Motor neuron (in vitro differentiated cells): ENCODE results near the gene HMG20A. TPM values are rescaled to one million over a fixed set of nuclear protein-coding genes. Genes with fewer than 3 reads are reported as not detected.

Experiments used
- ATAC-seq, 8 experiments: fragments of 200-7000 bp; cut with Tn5 transposase; replicated peaks in 6 of 8; 2 replicates each; pipeline ENCODE4 v1.8.0; 2021; ENCODE audit warnings: mild to moderate bottlenecking in 8 of 8, moderate library complexity in 8 of 8
- H3K27ac ChIP-seq, 2 donors: fragments of 250-450 bp; sonication (Bioruptor Pico); 2 replicates each; pipeline ENCODE4 v1.9.0; 2021; ENCODE audit warnings: antibody characterized with exemption in 2 of 2, mild to moderate bottlenecking in 2 of 2, moderate library complexity in 1 of 2
- H3K4me1 ChIP-seq, 2 donors: fragments of 250-450 bp; sonication (Bioruptor Pico); replicated peaks in 1 of 2; 2 replicates each; pipeline ENCODE4 v1.6.1; 2021; ENCODE audit warnings: antibody characterized with exemption in 2 of 2, mild to moderate bottlenecking in 2 of 2, moderate library complexity in 1 of 2
- H3K4me3 ChIP-seq, 5 donors: fragments of 250-450 bp; sonication (Bioruptor Pico); 2 replicates each; pipeline ENCODE4 v1.9.0; 2021; ENCODE audit warnings: antibody characterized with exemption in 5 of 5, mild to moderate bottlenecking in 5 of 5, moderate library complexity in 4 of 5
- WGBS, 10 experiments: fragments of 450-650 bp; shearing (Covaris generic); methylation state at CpG; one replicate each; pipeline ENCODE4 v1.0.0; 2022; 5-methylcytosine and 5-hydroxymethylcytosine counted together
- in situ Hi-C, 9 experiments: fragments of 400-800 bp; cut with MboI; loops; one replicate each; pipeline ENCODE4 v1.15.0; 2021; ENCODE audit warnings: low sequenced_read_pairs in 9 of 9, low pct_unique_long_range_greater_than_20kb in 2 of 9; ENCODE audit not compliant: unreplicated experiment in 9 of 9
- total RNA-seq, 8 experiments: library from RNA; unstranded; fragments of 300-600 nt; gene quantifications; 2 replicates each; pipeline versions ENCODE4 v1.2.3 to v1.2.4, GENCODE V29; 2022

Gene HMG20A
- total RNA-seq, 8 experiments from 2014 or later, result 29.0 to 82.3 (median 37.6) TPM

GRCh38 chr15:77493324-77493907 lies 72.7 kb downstream of the HMG20A start:
- peaks cover 29 to 32% of the 10 kb centered on the region in 2 donors for H3K4me1 ChIP-seq
- 71 to 100% (median 100%) methylated on average over 1 to 3 of the region's 3 CpGs; no CpG with 5 or more reads in 3 of the 10 experiments for WGBS, 10 experiments
- no peak for ATAC-seq
- no peak overlapping the region for H3K4me3 ChIP-seq
- H3K27ac ChIP-seq, result no peak overlapping the region
- in situ Hi-C loops, result loop anchor here in 3 of 9 experiments (10.0 to 25.0 kb wide), 3 partner anchors 309 to 381 kb away; no protein-coding TSS in a partner anchor

DNA sequence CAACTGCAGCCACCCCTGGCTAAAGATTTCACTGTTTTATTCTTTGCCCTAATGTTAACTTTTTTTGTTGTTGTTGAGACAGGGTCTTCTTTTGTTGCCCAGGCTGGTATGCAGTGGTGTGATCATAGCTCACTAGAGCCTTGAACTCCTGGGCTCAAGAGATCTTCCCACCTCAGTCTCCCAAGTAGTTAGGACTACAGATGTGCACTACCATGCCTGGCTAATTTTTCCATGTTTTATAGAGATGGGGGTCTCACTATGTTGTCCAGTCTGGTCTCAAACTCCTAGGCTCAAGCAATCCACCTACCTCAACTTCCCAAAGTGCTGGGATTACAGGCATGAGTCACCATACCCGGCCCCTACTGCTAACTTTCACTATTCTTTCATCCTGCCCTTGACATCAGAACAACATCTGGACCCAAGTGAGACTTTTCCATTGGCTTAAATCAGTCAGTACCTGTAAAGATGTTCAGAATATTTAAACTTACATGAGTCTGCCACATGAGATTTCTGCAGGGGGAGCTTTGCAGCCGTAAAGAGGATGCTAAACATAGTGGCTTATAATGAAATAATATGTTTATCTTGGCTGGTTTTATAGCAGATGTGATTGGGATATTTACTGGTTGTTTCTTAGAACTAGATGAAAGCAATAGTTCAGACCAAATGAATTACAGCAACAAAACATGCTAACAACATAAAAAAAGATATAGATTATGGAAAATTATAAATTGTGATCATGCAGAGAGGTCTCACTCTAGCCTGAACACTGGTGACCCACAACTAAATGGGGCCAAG lies 73.6 kb downstream of the HMG20A start:
- peaks cover 34 to 35% of the 10 kb centered on the region in 2 donors for H3K4me1 ChIP-seq
- in situ Hi-C loops, result loop anchor here in 3 of 9 experiments (10.0 to 25.0 kb wide), 3 partner anchors 309 to 382 kb away; no protein-coding TSS in a partner anchor
- WGBS, 10 experiments, result 43 to 100% (median 93%) methylated on average over 1 to 2 of the region's 2 CpGs; no CpG with 5 or more reads in 2 of the 10 experiments
- no peak overlapping the region for H3K27ac ChIP-seq
- H3K4me3 ChIP-seq, result no peak overlapping the region
- ATAC-seq, result no peak

GRCh38 chr15:77494964-77495363 lies 74.3 kb downstream of the HMG20A start:
- H3K4me1 ChIP-seq, result peaks cover 35% of the 10 kb centered on the region in 2 donors
- in situ Hi-C loops, result loop anchor here in 3 of 9 experiments (10.0 to 25.0 kb wide), 3 partner anchors 310 to 383 kb away; no protein-coding TSS in a partner anchor
- 0 to 100% (median 89%) methylated on average over 1 to 7 of the region's 7 CpGs; no CpG with 5 or more reads in 1 of the 10 experiments for WGBS, 10 experiments
- H3K4me3 ChIP-seq, result no peak overlapping the region
- H3K27ac ChIP-seq, result no peak overlapping the region
- no peak for ATAC-seq

DNA sequence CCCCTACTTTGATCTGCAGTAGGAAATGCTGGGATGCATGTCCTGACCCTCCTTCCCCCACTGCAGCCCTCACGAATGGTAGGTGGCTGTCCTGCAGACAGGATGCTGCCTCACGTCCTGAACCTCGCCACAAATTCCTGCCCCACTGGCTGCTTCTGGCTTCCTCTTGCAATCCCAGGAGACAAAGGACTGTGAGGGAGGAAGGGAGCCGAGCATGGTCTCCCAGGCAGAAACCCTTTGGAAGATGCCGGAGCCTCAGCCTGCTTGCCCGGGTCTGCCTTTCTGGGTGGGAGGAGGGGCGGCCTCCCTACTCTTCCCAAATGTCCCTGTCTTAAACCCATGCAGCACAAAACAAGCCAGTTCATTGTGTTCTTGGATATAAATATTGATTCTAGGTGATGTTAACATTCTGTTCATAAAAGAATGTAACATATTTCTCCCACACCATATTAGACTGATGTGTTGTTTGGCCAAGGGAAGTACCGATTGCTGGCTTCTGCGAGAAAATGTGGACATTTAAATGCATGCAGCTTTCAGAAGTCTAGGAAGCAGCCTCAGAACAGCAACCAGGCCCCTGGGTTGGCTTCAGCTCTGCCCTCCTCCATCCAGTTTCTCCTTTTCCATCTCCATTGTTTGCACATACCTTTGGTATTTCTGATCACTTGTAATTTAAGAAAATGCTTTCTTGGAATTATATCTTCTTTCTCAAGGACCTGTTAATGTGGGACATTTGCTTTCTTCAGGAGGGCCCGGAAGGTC lies 75.3 kb downstream of the HMG20A start:
- peak in 1 of 8 experiments; percentile 5 for ATAC-seq
- 17 to 68% (median 62%) methylated on average over 1 to 9 of the region's 10 CpGs; no CpG with 5 or more reads in 5 of the 10 experiments for WGBS, 10 experiments
- Histone ChIP-seq H3K4me1 (peaks cover 35% of the 10 kb centered on the region in 2 donors), H3K4me3 (no peak overlapping the region), H3K27ac (no peak overlapping the region)
- in situ Hi-C loops, result loop anchor here in 3 of 9 experiments (10.0 to 25.0 kb wide), 3 partner anchors 311 to 384 kb away; no protein-coding TSS in a partner anchor

GRCh38 chr15:77496715-77497109 lies 76.0 kb downstream of the HMG20A start:
- no peak overlapping the region for H3K4me3 ChIP-seq
- in situ Hi-C loops, result loop anchor here in 3 of 9 experiments (10.0 to 25.0 kb wide), 3 partner anchors 312 to 384 kb away; no protein-coding TSS in a partner anchor
- peak overlapping the region; percentile 4 to 52 for H3K27ac ChIP-seq
- H3K4me1 ChIP-seq, result peaks cover 35% of the 10 kb centered on the region in 2 donors
- ATAC-seq, result peak; percentile 56 to 94 (median 73)
- 0 to 39% (median 10%) methylated on average over 1 to 15 of the region's 16 CpGs; no CpG with 5 or more reads in 5 of the 10 experiments for WGBS, 10 experiments

- in situ Hi-C loops, result loop anchor here in 3 of 9 experiments (10.0 to 25.0 kb wide), 3 partner anchors 312 to 385 kb away; no protein-coding TSS in a partner anchor
- peak; percentile 22 to 80 (median 50) for ATAC-seq
- 0 to 60% (median 43%) methylated on average over 1 to 4 of the region's 7 CpGs; no CpG with 5 or more reads in 6 of the 10 experiments for WGBS, 10 experiments
- peaks cover 35% of the 10 kb centered on the region in 2 donors for H3K4me1 ChIP-seq
- H3K4me3 ChIP-seq, result no peak overlapping the region
- peak overlapping the region; percentile 4 to 52 for H3K27ac ChIP-seq
Observed at GRCh38 chr15:77497110-77497737, 76.5 kb downstream of the HMG20A start.

DNA sequence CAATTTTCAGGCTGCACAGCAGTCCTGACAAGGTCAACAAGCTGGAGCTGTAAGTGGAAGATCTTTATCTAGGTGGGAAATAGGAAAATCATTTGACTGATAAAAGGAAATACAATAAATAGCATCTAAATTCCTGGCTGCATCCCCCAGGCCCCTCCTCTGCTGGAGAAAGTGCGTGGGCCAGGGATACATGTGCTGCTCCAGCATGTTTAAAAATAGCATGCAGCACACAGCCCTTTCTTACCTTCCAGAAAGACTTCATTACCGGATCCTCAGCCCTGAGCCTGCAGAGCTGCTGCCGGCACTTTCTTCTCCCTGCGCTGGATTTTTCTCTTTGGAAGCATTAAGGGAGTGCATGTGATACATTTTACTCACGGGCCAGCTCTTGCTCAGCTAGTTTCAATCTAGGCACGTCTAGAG lies 77.3 kb downstream of the HMG20A start:
- Histone ChIP-seq H3K4me3 (no peak overlapping the region), H3K4me1 (peaks cover 35% of the 10 kb centered on the region in 2 donors), H3K27ac (peak overlapping the region in 1 of 2 donors; percentile 11)
- in situ Hi-C loops, result loop anchor here in 3 of 9 experiments (10.0 to 25.0 kb wide), 3 partner anchors 313 to 386 kb away; no protein-coding TSS in a partner anchor
- peak in 5 of 8 experiments; percentile 51 to 86 (median 73) for ATAC-seq
- WGBS, 10 experiments, result 0 to 46% (median 29%) methylated on average over 1 to 3 of the region's 6 CpGs; no CpG with 5 or more reads in 4 of the 10 experiments

DNA sequence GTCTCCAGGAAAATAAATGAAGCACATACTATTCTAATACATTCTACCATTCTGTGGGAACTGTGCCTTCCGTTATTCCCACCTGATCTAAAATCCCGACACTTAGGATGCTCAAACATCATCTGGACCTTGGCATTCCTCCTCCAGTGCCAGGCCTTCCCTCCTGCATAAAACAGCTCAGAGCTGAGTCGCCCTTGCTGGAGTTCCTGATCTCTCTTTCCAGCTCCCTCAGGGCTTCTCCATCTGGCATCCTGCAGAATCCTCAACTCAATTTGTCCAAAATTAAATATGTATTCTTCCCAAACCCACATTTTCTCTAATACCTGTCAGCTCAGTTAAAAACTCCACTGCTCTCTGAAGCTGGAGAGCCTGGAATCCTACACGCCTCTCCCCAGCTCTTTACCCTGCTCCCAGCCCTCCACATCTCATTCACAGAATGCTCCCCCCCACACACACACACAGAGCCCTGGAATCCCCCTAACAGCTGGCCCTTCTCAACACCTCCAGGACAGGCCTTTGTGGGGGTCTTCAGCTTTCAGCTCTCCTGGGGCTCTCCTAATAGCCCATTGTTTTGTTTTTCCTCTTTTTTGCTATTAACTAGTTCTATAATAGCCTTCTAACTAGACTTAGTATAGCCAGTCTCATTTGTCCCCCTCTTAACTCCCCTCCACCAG lies 78.5 kb downstream of the HMG20A start:
- 50 to 100% (median 80%) methylated on average over 2 to 4 of the region's 4 CpGs; no CpG with 5 or more reads in 3 of the 10 experiments for whole genome bisulfite sequencing, 10 experiments
- Histone ChIP-seq H3K4me3 (no peak overlapping the region), H3K4me1 (peaks cover 38 to 39% of the 10 kb centered on the region in 2 donors), H3K27ac (no peak overlapping the region)
- in situ Hi-C loops, result loop anchor here in 3 of 9 experiments (10.0 to 25.0 kb wide), 3 partner anchors 314 to 387 kb away; no protein-coding TSS in a partner anchor
- ATAC-seq, result no peak

GRCh38 chr15:77500989-77501388 lies 80.3 kb downstream of the HMG20A start:
- Histone ChIP-seq H3K4me3 (no peak overlapping the region), H3K27ac (no peak overlapping the region), H3K4me1 (peaks cover 34 to 42% of the 10 kb centered on the region in 2 donors)
- ATAC-seq, result no peak
- 90 to 100% (median 100%) methylated on average over 1 to 2 of the region's 2 CpGs; no CpG with 5 or more reads in 2 of the 10 experiments for WGBS, 10 experiments
- in situ Hi-C loops, result no loop called here

GRCh38 chr15:77502379-77503095 lies 81.8 kb downstream of the HMG20A start:
- Histone ChIP-seq H3K27ac (no peak overlapping the region), H3K4me3 (no peak overlapping the region), H3K4me1 (peaks cover 24 to 34% of the 10 kb centered on the region in 2 donors)
- 71 to 100% (median 90%) methylated on average over 1 to 6 of the region's 7 CpGs; no CpG with 5 or more reads in 1 of the 10 experiments for WGBS, 10 experiments
- ATAC-seq, result no peak
- in situ Hi-C loops, result no loop called here

GRCh38 chr15:77503240-77503639 lies 82.6 kb downstream of the HMG20A start:
- H3K27ac ChIP-seq, result no peak overlapping the region
- no peak for ATAC-seq
- no peak overlapping the region for H3K4me3 ChIP-seq
- peaks cover 22 to 30% of the 10 kb centered on the region in 2 donors for H3K4me1 ChIP-seq
- in situ Hi-C loops, result no loop called here
